GM19467 (cell line): ENCODE results near the gene PPP2R5D.
A peak's percentile ranks its signal among the peaks of the same experiment; 100 is the strongest.
"Not testable (repeated sequence)": the region's sequence is repeated elsewhere in the genome, so short reads cannot be mapped to it uniquely, and the experiment has no call there.

Experiments
- ATAC-seq: cut with Tn5 transposase; IDR thresholded peaks from one replicate; pipeline ENCODE4 v1.9.1; 2021; ENCODE audit warnings: mild to moderate bottlenecking, moderate library complexity; ENCODE audit not compliant: unreplicated experiment

Gene PPP2R5D

DNA sequence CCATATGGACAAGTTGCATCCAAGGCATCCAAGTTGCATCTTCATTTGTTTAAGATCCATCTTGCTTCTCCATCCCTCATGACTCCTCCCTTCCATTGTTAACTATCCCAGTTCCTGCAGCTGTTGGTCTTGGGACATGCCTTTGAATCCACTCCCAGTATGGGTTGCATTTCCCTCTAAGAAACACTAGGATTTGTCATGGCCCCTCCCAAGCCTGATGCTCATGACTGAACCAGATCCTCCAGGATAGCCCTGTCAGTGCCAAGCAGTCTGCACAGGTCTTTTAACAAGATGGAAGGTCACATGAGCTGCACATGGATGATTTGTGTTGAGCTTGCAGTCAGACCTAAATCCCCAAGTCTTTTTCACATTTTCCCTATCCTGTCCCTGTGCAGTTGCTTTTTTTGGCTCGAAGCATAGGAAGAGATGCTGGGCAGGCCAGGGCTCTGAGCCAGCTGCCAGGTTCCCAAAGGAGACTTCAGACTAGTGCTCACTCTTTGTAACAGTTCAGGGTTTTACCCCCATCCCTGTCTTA lies 4.2 kb downstream of the PPP2R5D start:
- ATAC-seq, result no peak

DNA sequence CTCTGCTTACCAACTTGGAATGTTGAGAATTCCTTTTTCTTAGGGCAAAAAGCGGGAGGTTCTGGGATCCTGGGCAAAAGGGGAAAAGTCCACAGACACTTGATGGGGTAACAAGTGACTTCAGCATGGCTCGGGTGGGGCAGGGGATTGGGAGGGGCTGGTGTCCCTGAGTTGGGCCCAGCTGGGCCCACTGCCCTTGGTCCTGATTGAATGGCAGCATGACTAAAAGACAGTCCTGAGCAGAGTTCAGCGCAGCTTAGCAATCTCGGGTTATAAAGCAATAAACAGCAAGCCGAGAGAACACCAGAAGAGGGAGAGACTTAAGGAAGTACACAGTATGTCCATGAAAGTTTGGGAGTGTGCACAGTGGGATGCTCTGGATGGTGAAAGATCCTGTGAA lies 5.6 kb downstream of the PPP2R5D start:
- no peak for ATAC-seq

DNA sequence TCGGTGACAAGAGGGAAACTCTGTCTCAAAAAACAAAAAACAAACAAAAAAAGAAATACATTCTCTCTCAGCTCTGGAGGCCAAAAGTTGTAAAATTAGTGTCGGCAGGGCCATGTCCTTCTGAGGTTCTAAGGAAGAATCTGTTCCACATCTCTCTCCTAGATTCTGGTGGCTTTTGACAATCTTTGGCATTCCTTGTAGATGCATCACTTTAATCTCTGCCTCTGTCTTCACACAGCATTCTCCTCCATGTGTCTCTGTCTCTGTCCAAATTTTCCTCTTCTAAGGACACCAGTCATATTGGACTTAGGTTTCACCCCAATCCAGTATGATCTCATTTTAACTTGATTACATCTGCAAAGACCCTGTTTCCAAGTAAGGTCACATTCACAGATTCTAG lies 9.1 kb downstream of the PPP2R5D start:
- ATAC-seq, result no peak

GRCh38 chr6:42996513-42996912 lies 12.1 kb downstream of the PPP2R5D start:
- no peak for ATAC-seq

DNA sequence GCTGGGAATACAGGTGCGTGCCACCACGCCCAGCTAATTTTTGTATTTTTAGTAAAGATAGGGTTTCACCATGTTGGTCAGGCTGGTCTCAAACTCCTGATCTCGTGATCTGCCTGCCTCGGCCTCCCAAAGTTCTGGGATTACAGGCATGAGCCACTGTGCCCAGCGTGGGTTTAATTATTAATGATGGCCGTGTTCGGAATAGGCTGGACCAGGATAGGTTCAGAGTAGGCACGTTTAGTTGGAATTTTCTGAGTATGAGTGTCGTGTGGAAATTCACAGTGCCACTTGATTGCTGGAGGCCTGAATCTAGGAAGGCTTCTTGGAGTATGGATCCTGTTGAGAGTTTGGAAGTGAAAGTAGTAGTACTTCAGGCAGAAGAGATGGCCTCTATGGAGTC lies 13.8 kb downstream of the PPP2R5D start:
- ATAC-seq, result not testable (repeated sequence)

DNA sequence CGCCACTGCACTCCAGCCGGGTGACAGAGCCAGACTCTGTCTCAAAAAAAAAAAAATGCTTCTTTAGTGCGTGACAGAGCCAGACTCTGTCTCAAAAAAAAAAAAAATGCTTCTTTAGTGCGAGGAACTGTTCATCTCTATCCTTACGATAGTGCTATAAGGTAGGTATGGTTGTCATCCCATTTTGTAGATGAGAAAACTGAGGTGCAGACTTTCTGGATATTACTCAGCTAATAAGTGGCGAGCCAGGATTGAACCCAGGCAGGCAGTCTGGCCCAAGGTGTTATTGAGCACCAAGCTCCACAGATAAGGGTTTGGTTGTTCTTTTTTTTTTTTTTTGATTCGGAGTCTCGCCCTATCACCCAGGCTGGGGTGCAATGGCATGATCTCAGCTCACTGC lies 17.5 kb downstream of the PPP2R5D start:
- no peak for ATAC-seq

DNA sequence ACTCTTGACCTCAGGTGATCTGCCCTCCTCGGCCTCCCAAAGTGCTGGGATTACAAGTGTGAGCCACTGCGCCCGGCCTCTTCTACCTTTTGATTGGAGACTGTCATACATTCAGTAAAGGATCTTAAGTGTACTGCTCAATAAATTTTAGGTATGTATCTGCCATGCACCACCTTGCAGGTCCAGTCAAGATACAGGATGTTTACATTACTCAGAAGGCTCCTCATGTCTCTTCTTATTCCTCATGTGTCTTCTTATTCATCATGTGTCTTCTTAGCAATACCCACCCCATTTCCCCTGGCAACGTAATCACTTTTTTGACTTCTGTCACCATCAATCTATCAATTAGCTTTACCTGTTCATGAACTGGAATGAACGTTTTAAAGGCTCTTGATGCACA lies 21.5 kb downstream of the PPP2R5D start:
- no peak for ATAC-seq

DNA sequence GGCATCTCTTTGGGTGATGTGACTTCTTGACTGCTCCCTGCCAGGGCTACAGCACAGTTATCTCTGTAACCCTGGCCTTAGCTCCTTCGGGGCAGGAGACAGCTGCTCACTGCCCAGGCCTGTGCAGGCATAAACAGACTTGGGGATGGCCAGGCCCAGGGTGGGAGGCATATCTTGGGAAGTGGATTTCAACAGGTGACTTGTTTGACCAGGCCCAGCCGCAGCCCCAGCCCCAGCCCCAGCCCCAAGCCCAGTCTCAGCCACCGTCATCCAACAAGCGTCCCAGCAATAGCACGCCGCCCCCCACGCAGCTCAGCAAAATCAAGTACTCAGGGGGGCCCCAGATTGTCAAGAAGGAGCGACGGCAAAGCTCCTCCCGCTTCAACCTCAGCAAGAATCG lies 21.9 kb downstream of the PPP2R5D start:
- no peak for ATAC-seq

DNA sequence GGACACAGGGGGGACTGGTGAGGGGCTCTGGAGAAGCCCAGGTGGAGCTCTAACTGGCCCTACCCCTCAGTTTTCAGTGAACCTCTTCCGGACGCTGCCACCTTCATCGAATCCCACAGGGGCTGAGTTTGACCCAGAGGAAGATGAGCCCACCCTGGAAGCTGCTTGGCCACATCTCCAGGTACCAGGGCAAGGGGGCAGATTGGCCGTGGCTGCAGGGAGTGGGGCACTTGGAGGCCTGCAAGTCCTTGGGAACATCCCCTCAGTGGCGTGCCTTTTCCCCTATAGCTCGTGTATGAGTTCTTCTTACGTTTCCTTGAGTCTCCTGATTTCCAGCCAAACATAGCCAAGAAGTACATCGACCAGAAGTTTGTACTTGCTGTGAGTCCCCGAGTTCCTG lies 22.8 kb downstream of the PPP2R5D start:
- no peak for ATAC-seq

- ATAC-seq, result no peak
These were observed 24.8 kb downstream of the PPP2R5D start for GRCh38 chr6:43009124-43009523.

DNA sequence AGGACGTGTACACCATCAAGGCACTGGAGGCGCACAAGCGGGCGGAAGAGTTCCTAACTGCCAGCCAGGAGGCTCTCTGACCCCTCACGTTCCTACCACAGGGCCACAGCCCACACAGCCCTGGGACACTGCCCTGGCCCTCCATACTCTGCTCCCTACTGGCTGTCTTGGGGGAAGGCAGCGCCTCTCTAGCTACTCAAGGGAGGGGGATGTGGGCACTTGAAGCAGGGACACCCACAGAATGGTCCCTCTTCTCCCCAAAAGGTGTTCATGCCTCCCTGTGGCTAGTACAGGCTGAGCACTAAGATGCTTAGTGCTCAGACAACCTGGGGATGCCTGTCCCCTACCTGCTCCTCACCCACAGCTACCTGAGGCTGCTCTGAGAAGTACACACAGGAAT lies 26.8 kb downstream of the PPP2R5D start:
- no peak for ATAC-seq

GRCh38 chr6:43012364-43012763 lies 28.0 kb downstream of the PPP2R5D start:
- ATAC-seq, result no peak

DNA sequence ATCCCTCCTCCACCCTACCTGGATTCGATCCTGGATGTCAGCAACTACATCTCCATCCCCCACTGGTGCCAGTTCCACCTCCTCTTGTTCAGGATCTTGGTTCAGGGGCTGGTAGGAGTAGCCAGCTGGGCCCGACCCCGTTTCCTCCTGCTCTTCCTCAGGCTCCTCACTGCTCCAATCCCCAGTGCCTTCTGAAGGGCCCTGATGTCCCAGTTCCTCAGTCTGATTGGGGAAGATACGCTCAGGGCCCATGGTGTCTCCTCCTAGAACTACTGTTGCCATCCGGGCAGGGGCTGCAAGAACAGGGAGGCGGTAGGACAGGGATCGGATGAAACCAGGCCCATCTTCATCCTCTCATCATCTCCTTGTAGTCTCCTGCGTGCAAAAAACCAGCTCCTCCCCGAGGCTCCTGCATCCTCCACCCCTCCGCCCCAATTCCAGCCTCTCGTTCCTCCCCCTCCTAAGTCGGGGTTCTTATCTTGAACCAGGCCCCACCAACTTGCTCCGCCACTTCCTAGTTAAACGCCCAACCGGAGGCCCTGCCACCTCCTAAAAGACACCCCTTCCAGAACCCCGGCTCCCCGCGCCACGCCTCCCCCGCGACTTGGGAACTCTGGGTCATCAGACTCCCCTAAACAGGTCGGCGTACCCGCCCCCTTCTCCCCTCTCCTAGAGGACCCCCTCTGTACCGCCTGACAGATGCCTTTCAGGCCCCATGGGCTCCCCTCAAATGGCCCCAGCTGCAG lies 28.9 kb downstream of the PPP2R5D start:
- ATAC-seq, result peak; percentile 3

DNA sequence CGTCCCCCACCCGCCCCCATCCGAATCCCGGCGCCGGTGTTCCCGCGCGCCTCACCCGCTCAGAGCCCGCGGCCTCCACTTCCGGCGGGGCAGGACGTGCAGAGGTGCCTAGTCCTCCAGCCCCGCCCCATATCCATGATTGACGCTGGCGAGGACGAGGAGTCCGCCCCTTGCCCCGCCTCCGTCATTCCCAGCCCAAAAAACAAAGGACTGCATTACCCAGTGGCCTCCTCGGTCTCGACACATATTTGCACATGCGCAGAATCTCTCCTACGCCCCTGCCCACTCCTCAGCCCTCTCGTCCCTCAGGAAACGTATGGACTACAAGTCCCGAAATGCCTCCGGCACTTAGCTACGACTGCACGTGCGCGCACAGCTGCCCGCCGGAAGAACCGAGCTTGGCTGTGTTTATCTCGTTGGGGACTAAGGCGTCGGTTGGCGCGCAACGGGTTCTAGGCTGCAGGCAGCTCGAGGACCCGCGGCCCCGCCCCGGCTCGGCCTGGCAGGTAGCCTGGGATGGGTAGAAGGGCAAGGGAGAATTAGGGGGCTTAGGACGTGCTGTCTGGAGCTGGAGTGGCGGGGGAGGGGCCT lies 29.6 kb downstream of the PPP2R5D start, which contains the start of the genes KLHDC3 and MEA1:
Gene KLHDC3, plus strand, starts transcription at position 407 of the 591 bp plus-strand sequence. CDS start 2,944 bp downstream, outside the sequence.
Gene MEA1, minus strand, starts transcription at position 104 of the 591 bp plus-strand sequence. CDS start 133 bp downstream, outside the sequence.
- ATAC-seq, result peak; percentile 90

GRCh38 chr6:43014434-43014909 lies 30.1 kb downstream of the PPP2R5D start:
- no peak for ATAC-seq

- ATAC-seq, result no peak
These were observed 32.0 kb downstream of the PPP2R5D start for GRCh38 chr6:43016176-43016942.

GRCh38 chr6:43016943-43017334 lies 32.6 kb downstream of the PPP2R5D start:
- ATAC-seq, result no peak

- no peak for ATAC-seq
These were observed 34.8 kb downstream of the PPP2R5D start for GRCh38 chr6:43019152-43019551.

- no peak for ATAC-seq
These were observed 35.8 kb downstream of the PPP2R5D start for GRCh38 chr6:43020052-43020705.

DNA sequence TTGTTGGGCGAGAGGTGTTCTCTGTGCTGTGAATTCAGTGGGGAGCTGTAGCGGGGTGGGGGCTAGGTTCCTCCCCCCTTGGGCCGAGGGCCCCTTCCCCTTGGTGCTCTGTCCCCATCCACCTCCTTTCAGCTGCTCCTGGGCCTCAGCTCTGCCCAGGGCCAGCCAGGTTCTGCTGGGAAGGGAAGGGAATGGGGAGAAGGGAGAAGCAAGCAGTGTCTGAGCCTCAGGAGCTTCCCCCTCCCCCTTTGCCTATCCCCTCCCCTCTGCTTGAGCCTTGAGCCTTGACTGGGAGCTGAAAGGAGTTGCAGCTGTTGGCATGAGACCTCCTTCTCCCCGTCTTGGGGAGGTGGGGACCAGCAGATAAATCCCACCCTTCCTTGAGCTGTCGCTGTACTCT lies 36.5 kb downstream of the PPP2R5D start:
- no peak for ATAC-seq
